ENCODE measurements around the gene NCEH1.

DNA sequence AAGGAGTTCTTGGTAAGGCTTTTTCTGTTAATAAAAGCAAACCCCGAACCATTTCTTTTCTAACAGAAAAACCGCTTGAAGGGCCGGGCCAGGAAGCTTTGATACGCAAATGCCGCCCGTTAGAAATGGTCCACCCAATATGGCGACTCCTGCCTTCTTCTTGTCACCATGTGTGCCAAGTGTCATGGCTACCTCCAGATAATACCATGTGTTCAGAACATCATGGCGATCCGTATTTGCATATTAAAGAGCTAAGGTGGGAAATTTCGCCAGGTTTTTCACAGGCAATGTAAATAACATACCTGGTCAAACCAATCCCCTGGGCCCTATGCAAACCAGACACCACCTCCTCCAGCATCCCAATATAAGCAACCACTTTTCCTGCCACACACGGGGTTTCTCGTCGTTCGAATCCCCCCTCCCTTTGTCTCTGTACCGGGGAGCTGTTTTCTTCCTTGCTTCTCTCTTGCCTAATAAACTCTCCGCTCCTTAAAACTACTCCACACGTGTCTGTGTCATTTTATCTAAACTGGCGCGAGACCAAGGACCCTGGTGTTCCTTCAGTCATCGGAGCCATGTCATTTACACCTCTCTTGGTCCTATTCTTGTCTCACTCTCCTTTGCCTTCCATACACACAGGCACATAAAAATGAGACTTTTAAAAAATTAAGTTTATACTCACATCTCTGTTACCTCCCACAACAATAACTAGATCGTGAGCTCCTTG is 34.5 kb downstream of the NCEH1 start:
- TF ChIP-seq POLR2AphosphoS5 (IDR thresholded peaks at IDR 0.05) (no peak), CTCF (IDR thresholded peaks at IDR 0.05) (no peak), POLR2A (IDR thresholded peaks at IDR 0.05) (no peak)

All from prostate gland (tissue), 2 donors.